Stimulated activated naive CD4-positive, alpha-beta T cell (primary cell): ENCODE results near the gene TRDN.
"Not testable (repeated sequence)": the region's sequence is repeated elsewhere in the genome, so short reads cannot be mapped to it uniquely, and the experiment has no call there.

ENCODE experiments used
- DNase-seq, 6 experiments: peaks; one replicate each; lab custom pipeline; 2025; lab: John Stamatoyannopoulos, UW

The TRDN gene

GRCh38 chr6:123503619-123504018 is 133.1 kb downstream of the TRDN start:
- DNase-seq, result no peak

GRCh38 chr6:123497025-123497424 is 139.7 kb downstream of the TRDN start:
- DNase-seq, result no peak

GRCh38 chr6:123489589-123489988 is 147.2 kb downstream of the TRDN start:
- DNase-seq, result no peak

GRCh38 chr6:123480986-123481385 is 155.8 kb downstream of the TRDN start:
- no peak for DNase-seq

- DNase-seq, result not testable (repeated sequence)
These were observed 164.6 kb downstream of the TRDN start for GRCh38 chr6:123472025-123472702.

- DNase-seq, result no peak
These were observed 169.4 kb downstream of the TRDN start for GRCh38 chr6:123467392-123467791.

GRCh38 chr6:123462152-123462551 is 174.6 kb downstream of the TRDN start:
- no peak for DNase-seq

GRCh38 chr6:123458218-123458617 is 178.5 kb downstream of the TRDN start:
- DNase-seq, result no peak

- DNase-seq, result no peak
These were observed 179.9 kb downstream of the TRDN start for GRCh38 chr6:123456836-123457235.

- no peak for DNase-seq
These were observed 182.3 kb downstream of the TRDN start for GRCh38 chr6:123454448-123454847.

- not testable (repeated sequence) for DNase-seq
These were observed 183.7 kb downstream of the TRDN start for GRCh38 chr6:123453071-123453470.

- no peak for DNase-seq
These were observed 188.4 kb downstream of the TRDN start for GRCh38 chr6:123448306-123448884.

- no peak for DNase-seq
These were observed 189.3 kb downstream of the TRDN start for GRCh38 chr6:123447315-123447937.

GRCh38 chr6:123439371-123439770 is 197.4 kb downstream of the TRDN start:
- DNase-seq, result no peak

GRCh38 chr6:123434186-123434585 is 202.6 kb downstream of the TRDN start:
- DNase-seq, result no peak

GRCh38 chr6:123430970-123431369 is 205.8 kb downstream of the TRDN start:
- DNase-seq, result no peak

GRCh38 chr6:123427008-123427407 is 209.7 kb downstream of the TRDN start:
- no peak for DNase-seq

GRCh38 chr6:123423130-123423529 is 213.6 kb downstream of the TRDN start:
- DNase-seq, result no peak

- DNase-seq, result no peak
These were observed 216.2 kb downstream of the TRDN start for GRCh38 chr6:123420512-123420911.

GRCh38 chr6:123418071-123418470 is 218.7 kb downstream of the TRDN start:
- DNase-seq, result no peak

- no peak for DNase-seq
These were observed 219.2 kb downstream of the TRDN start for GRCh38 chr6:123417535-123417934.

- peak in 1 of 6 experiments; percentile 5 for DNase-seq
These were observed 220.8 kb downstream of the TRDN start for GRCh38 chr6:123415844-123416468.

- no peak for DNase-seq
These were observed 231.8 kb downstream of the TRDN start for GRCh38 chr6:123404975-123405374.
